ENCODE measurements around the gene ABCB9. TPM values are rescaled to one million over a fixed set of nuclear protein-coding genes. Genes with fewer than 3 reads are reported as not detected.

The ABCB9 gene
- total RNA-seq, 4 donors from 2014 or later = 2.3 to 8.4 (median 3.5) TPM

DNA sequence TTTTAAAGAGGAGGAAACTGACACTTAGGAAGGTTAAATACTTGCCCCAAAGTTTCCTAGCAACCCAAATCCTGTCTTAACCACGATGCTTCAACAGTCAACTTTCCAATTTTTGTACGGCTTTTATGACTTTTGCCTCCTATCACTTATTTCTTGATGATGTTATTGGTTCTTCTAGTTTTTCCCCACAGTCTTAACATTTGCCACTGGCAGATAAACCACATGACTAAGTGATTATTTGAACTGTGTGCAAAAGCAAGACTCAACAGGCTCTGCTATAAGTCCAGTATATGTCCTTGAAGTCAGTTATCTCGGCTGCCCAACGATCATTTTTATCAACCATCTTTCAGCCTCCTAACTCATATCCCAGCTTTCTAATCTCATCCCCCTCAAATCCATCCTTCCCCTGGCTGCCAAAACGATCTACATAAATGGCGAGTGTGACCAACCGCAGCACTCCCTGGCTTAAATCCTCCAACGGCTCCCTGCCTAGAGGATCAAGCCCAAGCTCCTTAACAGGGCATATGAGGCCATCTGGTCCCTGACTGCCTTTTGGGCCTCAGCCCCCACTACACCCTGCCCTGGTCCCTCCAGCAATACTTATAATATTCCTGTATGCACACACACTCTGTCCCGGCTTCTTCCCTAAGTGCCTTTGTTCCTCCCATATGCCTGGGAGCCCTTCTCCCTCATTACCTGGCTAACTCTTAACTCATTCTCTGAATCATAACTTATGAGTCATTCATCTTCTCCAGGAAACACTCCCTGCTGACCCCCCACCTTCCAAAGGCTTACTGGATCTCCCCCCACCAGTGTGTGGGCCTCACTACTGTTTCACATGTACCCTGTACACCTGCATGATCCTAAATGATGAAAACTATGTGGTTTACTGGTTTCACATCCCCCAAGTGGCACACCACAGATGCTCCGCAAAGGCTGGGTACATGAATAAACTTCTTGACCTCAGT is 79.1 kb downstream of the ABCB9 start:
- TF ChIP-seq EP300 (IDR thresholded peaks at IDR 0.05) (no peak), POLR2AphosphoS5 (IDR thresholded peaks at IDR 0.05) (no peak), POLR2A (IDR thresholded peaks at IDR 0.05) (no peak)
- TF ChIP-seq, protein P1, sequence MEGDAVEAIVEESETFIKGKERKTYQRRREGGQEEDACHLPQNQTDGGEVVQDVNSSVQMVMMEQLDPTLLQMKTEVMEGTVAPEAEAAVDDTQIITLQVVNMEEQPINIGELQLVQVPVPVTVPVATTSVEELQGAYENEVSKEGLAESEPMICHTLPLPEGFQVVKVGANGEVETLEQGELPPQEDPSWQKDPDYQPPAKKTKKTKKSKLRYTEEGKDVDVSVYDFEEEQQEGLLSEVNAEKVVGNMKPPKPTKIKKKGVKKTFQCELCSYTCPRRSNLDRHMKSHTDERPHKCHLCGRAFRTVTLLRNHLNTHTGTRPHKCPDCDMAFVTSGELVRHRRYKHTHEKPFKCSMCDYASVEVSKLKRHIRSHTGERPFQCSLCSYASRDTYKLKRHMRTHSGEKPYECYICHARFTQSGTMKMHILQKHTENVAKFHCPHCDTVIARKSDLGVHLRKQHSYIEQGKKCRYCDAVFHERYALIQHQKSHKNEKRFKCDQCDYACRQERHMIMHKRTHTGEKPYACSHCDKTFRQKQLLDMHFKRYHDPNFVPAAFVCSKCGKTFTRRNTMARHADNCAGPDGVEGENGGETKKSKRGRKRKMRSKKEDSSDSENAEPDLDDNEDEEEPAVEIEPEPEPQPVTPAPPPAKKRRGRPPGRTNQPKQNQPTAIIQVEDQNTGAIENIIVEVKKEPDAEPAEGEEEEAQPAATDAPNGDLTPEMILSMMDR (IDR thresholded peaks at IDR 0.05) = no peak
- Histone ChIP-seq H3K4me1 (peaks cover 14 to 90% (median 37%) of the 10 kb centered on the region in 3 donors), H3K9me3 (no peaks in the 10 kb centered on the region), H3K4me3 (no peak overlapping the region), H3K27me3 (no peaks in the 10 kb centered on the region), H3K27ac (peak overlapping the region; percentile 66 to 94 (median 88)), H3K36me3 (no peaks in the 10 kb centered on the region)
- WGBS, 2 donors (ENCODE audit: low coverage in 1 of 2) = 53 to 66% methylated on average over 9 to 10 of the region's 10 CpGs
- ATAC-seq = no peak

DNA sequence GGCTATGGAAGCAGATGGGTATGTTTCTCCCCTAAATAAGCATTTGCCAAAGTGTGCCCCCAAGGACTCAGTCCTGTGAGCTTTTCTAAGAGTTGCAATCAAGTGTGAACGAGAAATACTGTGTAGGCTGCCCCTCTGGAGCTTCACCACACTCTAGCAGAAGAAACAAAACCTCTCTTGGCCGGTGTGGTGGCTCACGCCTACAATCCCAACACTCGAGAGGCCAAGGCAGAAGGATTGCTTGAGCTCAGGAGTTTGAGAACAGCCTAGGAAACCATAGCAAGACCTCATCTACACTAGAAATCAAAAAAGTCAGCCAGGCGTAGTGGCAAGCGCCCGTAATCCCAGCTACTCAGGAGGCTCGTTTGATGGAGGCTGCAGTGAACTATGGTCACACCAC is 80.1 kb downstream of the ABCB9 start:
- 70 to 96% methylated on average over 4 of the region's 8 CpGs for WGBS, 2 donors (ENCODE audit: low coverage in 1 of 2)
- ATAC-seq = no peak
- H3K36me3 ChIP-seq = no peaks in the 10 kb centered on the region
- no peak overlapping the region for H3K27ac ChIP-seq
- TF ChIP-seq EP300 (IDR thresholded peaks at IDR 0.05) = no peak
- no peak for TF ChIP-seq POLR2AphosphoS5 (IDR thresholded peaks at IDR 0.05)
- no peak for TF ChIP-seq POLR2A (IDR thresholded peaks at IDR 0.05)
- TF ChIP-seq, protein P1 (IDR thresholded peaks at IDR 0.05) = no peak
- H3K27me3 ChIP-seq = no peaks in the 10 kb centered on the region
- no peaks in the 10 kb centered on the region for H3K9me3 ChIP-seq
- H3K4me1 ChIP-seq = peaks cover 14 to 88% (median 29%) of the 10 kb centered on the region in 3 donors
- H3K4me3 ChIP-seq = no peak overlapping the region

DNA sequence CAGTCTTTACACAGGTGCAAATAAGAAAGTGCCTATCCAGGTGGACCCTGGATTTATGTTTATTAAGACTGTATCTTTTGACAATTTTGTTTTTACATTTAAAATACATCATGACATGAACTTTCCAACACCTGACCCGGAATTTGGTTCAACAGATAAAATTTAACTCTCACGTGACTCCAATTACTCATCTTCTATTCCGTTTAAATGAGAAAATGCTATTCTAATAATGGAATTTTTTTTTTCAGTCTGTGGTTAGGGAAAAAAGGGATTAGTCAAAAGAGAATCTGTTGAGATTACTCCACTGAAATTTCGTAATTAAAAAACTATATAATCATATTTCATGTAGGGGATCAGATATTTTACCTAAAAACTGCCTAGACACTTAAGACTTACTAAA is 81.4 kb downstream of the ABCB9 start:
- H3K36me3 ChIP-seq = no peaks in the 10 kb centered on the region
- no peaks in the 10 kb centered on the region for H3K9me3 ChIP-seq
- peak overlapping the region in 1 of 4 donors; percentile 12 for H3K27ac ChIP-seq
- H3K4me1 ChIP-seq = peaks cover 14 to 88% (median 37%) of the 10 kb centered on the region in 3 donors
- no peak for TF ChIP-seq POLR2A (IDR thresholded peaks at IDR 0.05)
- TF ChIP-seq, protein P1 (IDR thresholded peaks at IDR 0.05) = no peak
- no peak overlapping the region for H3K4me3 ChIP-seq
- H3K27me3 ChIP-seq = no peaks in the 10 kb centered on the region
- no peak for ATAC-seq
- WGBS, 2 donors (ENCODE audit: low coverage in 1 of 2) = 54 to 61% methylated on average over 4 of the region's 4 CpGs

DNA sequence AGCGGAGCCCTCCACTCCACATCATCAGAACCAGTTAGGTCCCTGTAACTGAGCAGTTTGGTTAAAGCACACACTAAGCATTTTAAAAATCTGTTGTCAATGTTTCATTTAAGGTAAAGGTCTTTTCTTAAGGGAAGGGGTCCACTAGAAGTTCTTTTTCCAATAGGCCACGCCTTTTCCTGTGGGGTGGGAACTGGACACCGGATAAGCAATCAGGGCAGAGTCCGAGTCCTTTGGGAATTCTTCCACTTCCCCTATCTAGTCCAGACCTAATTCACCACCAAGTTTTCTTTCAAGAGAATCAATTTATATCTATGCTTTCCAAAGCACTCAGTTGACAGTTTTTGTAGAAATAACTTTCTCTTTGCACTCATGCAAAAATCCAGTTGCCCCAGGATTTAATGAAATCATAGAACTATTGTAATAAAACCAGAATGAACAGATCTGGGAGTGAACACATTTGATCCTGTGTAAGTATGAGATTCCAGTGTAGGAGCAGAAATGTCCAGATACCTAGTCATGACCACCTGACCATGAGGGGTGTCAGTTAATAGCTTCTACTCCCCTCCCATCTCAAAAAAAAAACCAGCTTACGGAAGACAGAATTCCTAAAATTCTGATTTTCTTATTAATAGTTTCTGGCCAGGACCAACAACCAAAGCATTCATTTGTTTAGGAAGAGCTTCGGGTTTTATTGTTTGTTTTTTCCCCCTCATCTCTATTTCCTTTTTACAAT is 82.0 kb downstream of the ABCB9 start:
- Histone ChIP-seq H3K36me3 (no peaks in the 10 kb centered on the region), H3K4me3 (no peak overlapping the region), H3K27ac (peak overlapping the region in 2 of 4 donors; percentile 2 to 12), H3K27me3 (no peaks in the 10 kb centered on the region), H3K4me1 (peaks cover 14 to 88% (median 36%) of the 10 kb centered on the region in 3 donors), H3K9me3 (no peaks in the 10 kb centered on the region)
- WGBS, 2 donors (ENCODE audit: low coverage in 1 of 2) = 57 to 77% methylated on average over 5 to 6 of the region's 6 CpGs
- TF ChIP-seq, protein P1 (IDR thresholded peaks at IDR 0.05) = no peak
- TF ChIP-seq EP300 (IDR thresholded peaks at IDR 0.05) (no peak), POLR2AphosphoS5 (IDR thresholded peaks at IDR 0.05) (no peak)
- no peak for ATAC-seq

All from gastroesophageal sphincter (tissue), 4 donors.